NCI-H1436 (cell line): ENCODE measurements around the gene RTTN.
"Not testable (repeated sequence)": the region's sequence is repeated elsewhere in the genome, so short reads cannot be mapped to it uniquely, and the experiment has no call there.

ENCODE experiments used
- DNase-seq: peaks from one replicate; lab custom pipeline; 2025; lab: John Stamatoyannopoulos, UW

Gene RTTN, protein sequence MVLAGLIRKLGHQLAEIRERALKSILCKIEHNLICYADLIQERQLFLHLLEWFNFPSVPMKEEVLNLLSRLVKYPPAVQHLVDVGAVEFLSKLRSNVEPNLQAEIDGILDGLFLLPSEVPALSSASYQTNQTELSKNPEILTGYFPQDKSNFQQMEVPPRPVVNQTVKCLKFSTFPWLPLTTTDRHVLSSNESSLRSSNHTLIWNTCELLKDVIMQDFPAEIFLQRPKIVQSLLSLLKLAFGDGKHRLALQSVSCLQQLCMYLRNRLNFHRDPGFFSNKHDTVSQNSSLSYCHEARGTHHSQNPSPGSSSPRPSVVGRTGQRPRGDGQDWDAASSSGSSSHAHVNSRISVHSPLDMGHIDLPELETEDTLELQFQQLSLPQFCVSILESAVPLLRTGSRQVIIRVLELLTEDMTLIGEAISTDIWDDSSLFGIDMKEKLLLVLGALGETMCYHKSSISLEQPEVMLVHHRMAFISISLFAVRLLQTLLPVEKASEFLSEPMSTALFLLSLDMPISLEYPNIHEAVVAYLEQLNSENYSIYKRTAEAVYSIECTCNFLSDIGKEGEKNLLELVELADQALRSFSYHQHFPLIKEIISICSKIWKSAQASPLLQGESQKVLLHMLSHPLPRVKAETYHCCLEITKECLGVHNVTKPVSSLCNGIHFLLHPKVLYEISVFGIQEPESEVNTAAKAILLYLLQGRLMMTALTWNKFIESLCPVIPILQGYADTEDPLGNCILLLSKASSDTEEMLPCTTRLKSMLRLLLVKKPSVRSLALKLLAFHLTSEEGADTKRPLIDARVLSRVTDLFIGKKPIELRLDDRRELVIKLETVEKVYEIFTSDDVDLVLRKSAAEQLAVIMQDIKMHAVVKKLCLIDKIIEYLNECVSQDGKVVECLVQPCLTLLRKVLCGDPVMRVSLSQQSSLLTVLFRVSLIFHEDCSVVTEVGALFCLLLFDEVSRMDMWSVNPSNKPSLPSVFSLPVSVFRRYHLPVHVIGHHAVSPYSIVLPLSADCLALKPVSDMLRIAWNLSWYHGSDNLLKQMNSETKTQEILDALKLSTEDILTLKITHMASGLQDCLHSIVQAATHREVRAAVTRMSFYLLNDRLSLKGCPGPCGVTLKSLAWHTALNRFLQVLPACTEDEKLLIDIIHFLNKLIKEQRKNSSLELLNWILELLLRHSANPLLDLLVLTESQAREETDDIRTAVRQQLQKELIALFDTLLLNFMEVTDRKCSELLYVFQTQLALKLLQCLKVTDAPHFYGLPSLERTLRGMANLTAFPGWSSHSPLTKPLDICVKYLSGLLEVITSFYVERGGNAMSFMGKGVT (N-terminal part only)

DNA sequence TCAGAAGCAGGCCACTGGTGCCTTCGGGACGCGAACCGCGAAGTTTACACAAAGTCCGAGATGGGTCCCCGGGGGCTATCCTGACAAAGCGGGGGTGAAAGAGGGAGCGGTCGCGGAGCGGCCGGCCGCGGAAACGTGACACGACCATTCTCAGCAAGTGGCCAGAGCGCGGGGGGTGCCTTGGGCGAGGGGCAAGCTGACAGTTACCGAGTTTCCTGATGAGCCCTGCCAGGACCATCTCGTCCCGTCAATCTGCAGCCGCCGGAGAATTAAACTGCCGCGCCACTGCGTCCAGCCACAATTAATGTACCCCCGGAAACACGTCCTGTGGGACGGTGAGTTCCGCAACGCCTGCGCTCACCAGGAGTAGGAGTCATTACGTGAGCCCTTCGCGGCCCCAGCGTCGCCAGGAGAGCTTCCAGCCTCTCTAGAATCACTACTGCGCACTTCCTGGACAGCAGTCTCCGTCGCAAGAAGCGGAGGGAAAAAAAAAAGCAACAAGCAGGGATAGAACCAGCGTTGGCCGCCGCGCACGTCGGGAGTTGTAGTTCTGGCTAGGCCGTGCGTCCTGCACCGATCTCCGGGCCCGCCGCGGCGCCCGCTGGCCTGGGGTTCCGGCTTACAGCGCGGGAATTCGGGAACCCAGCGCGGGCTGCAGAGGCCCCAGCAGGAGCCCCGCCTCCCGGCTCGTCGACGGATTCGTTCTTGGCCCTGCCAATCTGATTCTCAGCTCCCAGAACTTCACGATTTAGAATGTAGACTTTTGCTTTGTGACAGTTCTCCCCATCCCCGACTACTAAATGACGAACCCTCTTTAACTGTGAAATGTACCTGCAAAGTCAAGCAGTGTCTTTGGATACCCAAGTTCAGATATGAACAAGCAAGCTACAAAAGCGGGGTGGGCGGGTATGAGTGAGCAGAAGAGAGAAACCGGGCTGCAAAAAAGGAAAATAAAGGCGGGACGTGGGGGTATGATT is at the start of gene RTTN:
Gene RTTN (minus strand): TSS at position 267 of the 977 bp plus-strand sequence. CDS start 29 bp downstream, at position 238.
- peak; percentile 90 for DNase-seq

DNA sequence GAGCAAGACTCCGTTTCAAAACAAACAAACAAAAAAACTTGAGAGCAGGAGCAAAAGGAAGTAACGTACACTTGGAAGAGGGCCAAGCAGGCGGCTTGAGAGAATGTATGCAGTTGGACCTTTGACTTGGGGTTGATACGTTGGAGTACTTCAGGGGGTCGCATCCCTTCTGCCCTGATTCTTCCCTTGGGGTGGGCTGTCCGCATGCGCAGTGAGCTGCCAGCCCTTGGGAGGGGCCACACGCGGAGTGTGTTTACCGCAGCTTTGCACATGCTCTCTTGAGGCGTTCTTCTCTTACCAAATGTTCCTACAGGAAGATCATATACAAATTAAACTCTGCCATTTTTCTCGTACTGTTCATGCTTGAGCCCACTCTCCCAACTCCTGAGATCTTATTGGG is 45.3 kb upstream of the RTTN start:
- no peak for DNase-seq

DNA sequence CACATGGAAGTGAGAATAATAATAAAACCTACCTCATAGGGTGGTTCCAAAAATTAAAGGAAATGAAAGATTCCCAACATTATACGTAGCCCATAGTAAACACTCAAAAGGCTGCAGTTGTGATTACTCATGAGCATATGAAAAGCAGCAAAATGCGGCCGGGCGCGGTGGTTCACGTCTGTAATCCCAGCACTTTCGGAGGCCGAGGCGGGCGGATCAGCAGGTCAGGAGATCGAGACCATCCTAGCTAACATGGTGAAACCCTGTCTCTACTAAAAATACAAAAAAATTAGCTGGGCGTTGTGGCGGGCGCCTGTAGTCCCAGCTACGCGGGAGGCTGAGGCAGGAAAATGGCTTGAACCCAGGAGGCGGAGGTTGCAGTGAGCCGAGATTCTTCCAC is 44.4 kb upstream of the RTTN start:
- DNase-seq: not testable (repeated sequence)

DNA sequence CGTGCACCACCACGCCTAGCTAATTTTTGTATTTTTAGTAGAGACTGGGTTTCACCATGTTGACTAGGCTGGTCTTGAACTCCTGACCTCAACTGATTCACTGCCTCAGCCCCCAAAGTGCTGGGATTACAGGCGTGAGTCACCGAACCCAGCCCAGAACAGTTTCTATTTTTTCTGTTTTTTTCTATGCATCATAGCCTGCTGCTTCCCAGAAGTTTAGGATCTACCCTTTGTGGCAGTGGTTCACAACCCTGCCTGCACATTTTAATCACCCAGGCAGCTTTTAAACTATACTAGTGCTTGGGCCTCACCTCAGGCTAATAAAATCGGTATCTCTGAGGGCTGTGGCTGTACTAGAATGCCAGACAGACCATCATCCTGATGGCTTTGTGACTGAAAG is 43.6 kb upstream of the RTTN start:
- DNase-seq: no peak

DNA sequence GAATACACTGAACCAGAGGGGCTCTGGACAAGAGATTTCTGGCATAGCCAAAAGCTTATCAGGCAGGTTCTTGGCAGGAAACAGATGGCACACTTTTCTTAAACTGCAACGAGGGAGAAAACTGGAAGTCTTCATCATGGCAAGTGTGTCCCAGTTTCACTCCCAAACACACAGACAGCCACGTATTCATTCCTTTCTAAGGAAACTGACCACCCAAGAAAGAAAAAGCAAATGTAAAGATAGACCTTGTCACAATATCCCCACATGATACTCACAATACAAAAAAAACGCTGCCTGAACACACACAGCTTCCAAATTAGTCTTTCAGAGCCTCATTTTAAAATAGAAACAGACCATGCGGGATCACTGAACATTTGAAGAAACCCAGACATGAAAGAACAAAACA is 40.6 kb upstream of the RTTN start:
- no peak for DNase-seq

DNA sequence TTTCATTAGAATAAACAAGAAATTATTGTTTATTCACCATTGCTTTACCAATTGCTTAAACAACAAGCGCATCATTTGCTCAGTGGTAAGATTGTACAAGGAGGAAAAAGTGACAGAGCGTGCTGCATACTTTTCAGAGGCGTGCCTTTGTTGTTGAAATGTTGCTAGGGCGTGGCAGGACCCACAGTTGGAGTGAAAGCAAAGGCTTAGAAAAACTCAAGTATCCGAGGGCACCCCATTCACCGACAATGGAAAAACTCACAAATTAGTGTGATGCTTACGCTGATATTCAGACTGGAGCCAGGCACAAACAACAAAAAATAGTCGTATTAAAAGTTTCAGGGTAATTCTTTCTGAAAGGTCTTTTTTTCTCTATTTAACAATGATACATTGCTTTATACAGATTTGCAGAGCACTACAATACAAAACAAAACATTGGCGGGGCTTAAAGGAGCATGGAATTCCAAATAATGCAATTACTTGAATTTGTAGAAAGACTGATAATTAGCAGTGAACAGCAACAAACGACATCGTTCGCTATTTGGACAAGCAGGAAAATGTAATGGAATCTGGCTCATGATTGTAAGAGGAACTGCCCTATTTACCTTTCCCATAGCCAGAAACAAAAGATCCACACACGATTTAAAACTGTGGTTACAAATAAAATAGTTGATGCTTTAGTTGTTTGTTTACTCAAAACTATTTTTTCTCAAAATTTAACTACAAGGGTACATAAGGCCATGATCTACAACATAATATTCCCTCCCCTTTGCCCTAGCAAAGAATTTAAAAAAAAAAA is 37.8 kb upstream of the RTTN start:
- no peak for DNase-seq

DNA sequence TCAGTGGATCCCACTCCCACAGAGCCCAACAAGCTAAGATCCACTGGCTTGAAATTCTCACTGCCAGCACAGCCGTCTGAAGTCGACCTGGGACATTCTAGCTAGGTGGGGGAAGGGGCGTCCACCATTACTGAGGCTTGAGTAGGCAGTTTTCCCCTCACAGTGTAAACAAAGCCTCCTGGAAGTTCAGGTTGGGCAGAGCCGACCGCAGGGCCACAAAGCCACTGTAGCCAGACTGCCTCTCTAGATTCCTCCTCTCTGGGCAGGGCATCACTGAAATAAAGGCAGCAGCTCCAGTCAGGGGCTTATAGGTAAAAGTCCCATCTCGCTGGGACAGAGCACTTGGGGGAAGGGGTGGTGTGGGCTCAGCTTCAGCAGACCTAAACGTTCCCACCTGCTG is 31.4 kb upstream of the RTTN start:
- DNase-seq: not testable (repeated sequence)

DNA sequence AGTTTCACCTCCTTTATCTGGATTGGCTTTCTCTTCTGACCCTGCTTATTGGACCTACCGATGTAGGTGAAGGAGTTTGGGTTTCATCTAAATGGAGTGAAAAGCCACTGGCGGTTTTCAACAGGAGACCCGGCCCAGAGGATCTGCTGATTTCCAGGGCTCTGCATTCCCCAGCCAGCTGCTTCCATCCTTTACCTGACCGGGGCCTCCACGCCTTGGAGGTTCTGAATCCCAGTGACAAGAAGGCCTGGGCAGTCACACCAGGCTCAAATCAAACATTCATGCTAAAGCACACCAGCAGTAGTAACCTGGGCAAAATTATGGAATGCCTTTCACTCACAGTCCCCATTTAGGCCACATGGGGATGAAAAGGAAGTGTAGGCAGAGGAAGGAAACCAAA is 30.0 kb upstream of the RTTN start:
- DNase-seq: no peak

DNA sequence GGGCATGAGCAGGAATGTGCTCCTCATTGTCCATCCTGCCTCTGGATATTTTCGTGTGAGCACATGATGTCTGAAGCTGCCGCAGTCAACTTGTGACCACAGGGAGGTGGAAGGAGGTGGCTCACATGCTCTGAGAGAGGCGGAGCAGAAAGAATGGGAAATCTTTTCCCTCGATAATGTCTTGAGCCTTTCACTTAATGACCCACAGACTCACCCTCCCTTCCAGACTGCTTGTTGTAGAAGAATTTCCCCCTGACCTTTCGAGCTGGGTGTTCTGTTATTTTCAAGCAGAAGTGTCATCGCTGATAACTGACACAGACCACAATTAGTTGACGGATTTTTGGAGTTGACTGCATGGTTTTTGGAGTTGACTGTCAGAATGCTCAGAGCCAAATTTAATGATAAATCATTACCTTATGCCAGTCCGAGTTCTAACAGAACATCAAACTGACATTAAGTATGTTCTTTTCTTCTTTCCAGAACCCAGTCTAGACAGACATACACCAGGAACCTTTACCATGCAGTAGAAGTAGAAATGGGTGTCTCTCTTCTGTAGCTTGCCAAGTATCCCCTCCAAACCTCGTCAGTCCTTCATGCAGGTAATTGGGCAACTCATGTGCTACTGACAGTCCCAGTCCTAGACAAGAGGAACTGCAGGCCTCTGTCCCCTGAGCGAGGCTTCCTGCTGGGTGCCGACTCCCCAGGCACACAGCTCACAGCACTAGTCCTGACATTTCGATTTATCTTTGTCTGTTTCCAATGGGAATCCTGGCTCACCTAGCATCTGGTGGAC is 29.4 kb upstream of the RTTN start:
- DNase-seq: no peak

DNA sequence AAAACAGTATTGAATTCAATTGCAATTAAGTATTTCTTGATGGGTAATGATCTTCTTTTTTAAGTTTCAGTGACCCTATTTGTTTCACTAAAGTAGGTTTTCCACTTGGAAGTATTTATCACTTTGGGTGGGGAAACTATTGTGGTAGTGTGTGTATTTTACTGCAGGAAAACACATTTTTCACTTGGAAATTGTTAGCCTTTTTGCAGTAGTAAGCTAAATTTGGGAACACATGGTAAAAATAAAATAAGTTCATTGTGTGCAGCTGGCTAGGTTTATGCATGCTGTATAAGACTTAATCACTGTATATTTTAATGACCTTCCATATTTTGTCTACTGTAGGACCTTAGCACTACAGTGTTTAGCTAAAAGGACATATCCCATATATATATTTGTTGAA is 28.5 kb upstream of the RTTN start:
- no peak for DNase-seq

DNA sequence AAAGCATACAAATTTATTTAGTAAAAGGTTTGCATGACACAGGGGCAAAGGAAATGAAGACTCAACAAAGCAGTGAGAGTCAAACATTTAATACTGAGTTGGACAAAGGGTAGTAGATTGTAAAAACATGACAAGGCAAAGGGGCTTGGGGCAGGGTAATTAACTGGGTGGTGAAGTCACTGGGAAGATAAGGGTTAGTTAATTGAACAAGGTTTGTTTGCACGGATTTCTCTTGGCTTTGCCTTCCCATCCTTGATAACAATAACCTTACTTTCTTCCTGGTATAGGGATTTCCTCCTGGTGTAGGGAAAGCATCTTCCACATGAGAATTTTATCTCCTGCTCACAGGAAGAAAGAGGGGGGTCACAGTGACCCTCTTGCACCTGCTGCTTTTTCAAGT is 26.8 kb upstream of the RTTN start:
- DNase-seq: no peak

DNA sequence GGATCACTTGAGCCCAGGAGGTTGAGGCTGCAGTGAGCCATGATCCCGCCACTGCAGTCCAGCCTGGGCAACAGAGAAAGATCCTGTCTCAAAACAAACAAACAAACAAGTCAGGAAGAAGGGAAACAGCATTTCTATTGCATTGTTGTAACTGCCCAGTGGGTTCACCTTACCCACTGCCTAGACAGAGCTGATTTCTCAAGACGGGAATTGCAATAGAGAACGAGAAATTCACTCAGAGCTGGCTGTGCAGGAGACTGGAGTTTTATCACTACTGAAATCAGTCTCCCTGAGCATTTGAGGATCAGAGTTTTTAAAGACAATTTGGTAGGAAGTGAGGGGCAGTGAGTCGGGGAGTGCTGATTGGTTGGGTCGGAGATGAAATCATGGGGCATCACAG is 24.2 kb upstream of the RTTN start:
- no peak for DNase-seq

DNA sequence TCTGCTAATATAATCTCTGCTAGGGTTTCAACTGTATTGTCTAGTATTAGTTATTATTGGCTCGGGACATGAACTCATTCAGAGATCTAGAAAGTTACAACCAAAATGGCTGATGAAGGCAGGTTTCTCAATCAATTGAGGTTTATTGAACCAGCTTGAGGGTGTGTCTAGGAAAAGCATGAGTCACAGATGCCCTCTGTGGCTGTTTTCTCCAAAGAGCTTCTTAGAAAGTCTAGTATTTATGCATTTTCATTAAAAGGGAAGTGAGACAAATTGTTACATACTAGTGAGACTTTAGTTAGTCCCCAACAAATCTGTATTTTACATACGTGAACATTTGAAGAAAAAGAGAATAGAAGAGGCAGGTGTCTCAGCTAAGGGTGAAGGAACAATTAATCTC is 23.0 kb upstream of the RTTN start:
- no peak for DNase-seq

DNA sequence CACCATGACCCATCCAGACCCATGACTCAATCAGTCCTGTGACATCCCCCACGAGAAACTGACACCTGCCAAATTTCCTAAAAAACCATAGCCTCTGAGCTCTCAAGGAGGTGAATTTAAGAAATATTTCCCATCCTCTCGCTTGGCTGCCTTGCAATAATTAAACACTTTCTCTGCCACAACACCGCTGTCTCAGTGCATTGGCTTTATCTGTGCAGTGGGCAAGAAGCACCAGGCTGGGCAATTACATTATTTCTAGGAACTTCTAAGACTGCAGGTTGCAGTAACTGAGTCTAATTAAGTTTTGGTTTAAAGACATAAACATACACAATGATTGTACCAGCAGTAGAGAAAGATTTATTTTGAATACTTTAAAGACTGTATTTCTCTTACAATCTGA is 22.0 kb upstream of the RTTN start:
- no peak for DNase-seq

DNA sequence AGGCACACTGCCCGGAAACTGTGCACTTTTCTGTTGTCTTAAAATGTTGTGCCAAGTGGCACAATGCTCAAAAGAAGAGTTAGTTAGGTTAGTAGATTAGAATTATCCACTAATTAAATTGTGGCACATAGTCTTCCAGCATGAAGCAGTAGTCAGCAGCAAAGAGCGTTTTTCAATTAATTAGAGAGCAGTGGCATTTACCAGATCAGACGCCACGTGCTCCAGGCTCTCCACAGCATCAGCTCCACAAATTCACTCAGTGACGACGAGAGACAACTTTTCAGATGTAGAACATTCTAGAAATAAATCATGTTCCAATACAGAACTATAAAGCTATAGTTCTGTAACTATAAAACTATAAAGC is 16.4 kb upstream of the RTTN start:
- DNase-seq: no peak

DNA sequence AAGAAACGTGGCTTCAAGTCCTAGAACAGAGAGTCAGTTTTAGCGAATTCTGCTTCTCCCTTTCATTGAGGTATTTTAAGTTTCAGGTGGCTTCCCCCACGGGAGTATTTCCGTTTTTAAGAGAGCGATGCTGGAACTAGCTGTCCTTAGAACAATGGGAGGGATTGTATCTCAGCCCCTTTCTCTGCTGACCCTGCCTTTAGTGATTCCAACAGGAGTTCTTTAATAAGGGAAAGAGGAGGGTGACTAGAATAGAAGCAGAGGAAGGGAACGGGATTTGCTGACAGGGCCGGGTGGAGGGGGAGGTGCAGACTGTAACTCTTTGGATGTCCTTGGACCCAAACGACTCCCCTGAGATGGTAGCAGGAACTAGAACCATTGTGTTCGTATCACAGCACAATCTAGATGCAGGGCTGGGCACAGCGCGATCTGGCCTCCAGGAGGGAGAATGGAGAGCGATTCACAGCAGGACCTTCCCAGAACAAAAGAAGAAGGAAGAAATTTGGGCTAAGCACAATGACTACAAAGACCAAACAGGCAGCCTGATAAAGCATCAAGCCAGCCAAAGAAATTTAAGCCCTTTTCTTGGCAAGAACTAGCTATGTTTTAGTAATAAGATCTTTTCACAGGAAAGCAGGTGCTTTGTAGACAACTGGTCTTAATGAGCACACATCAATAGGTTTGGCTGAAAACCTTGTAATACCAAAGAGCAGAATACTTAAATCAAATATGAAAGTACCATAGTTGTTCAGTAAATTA is 15.8 kb upstream of the RTTN start:
- peak; percentile 5 for DNase-seq

DNA sequence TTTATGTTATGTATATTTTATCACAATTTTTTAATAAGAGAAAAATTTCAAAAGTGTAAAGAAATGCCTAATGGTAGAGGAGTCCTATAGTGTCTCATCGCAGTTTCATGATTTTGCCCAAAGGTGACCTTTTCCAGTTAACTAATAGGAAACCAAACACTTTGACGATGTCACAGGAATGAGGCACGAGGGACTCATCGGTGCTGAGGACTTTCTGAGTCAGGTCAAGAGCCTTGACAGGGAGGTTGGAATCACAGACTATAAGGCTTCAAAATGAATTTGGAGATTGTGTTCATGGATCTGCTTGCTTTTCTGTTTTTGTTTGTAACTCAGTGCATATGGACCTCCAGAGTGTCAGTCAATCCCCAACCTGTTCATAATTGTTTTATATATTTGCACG is 15.1 kb upstream of the RTTN start:
- DNase-seq: no peak

DNA sequence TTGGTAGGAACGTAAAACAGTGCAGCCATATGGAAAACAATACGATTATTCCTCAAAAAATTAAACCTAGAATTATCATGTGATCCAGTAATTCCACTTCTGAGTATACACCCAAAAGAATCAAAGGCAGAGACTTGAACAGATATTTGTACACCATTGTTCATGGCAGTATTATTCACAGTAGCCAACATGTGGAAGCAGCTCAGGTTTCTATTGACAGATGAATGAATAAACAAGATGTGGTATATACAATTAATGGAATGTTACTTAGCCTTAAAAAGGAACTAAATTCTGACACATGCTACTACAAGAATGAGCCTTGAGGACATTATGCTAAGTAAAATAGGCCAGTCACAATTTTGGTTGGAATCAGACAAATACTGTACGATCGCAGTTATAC is 14.2 kb upstream of the RTTN start:
- DNase-seq: no peak

DNA sequence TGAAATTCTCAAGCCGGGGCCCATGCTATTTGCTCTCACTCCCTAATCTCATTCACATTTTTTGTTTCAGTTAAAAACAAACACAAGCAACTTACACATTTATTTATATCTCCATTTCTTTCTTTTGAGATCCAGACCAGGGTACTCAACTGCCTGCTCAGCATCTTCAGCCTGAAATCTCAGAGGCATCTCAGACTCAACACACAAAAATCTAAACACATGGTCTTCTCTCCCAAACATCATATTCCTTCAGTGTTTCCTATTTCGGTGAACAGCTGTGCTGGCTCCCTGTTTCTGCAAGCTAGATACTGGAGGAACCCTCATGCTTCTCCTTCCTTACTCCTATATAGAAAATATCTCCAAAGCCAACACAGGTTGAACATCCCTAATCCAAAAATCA is 11.3 kb upstream of the RTTN start:
- no peak for DNase-seq
